NCI-H146 treated with DMSO at 0.1 percent for 48 hours (cell line): ENCODE data around the gene ZNF549.
A peak's percentile ranks its signal among the peaks of the same experiment; 100 is the strongest.

Experiments used
- DNase-seq: peaks from one replicate; lab custom pipeline; 2025; ENCODE audit not compliant: unreplicated experiment; lab: John Stamatoyannopoulos, UW

Gene ZNF549

GRCh38 chr19:57566396-57567265 lies 39.5 kb downstream of the ZNF549 start:
- DNase-seq: no peak

DNA sequence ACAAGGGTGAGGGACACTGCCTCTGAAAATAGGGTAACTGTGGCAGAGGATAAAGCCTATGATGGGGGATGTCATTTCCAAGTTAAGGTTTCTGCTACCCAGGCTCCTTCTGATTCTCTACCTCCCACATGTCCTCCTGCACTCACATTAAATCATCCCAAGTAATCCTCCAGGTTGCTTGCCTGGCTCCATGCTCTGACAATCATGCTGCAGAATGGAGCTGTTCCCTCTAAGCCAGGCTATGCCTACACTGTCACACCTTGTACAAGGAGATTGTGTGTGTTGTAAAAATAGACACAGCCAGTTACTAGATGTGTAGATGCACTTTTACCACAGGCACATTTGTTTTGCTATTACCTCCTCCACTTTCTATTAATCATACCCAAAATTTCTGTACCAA lies 43.6 kb downstream of the ZNF549 start:
- no peak for DNase-seq

- no peak for DNase-seq
Measured at GRCh38 chr19:57572415-57572947, 45.3 kb downstream of the ZNF549 start.

DNA sequence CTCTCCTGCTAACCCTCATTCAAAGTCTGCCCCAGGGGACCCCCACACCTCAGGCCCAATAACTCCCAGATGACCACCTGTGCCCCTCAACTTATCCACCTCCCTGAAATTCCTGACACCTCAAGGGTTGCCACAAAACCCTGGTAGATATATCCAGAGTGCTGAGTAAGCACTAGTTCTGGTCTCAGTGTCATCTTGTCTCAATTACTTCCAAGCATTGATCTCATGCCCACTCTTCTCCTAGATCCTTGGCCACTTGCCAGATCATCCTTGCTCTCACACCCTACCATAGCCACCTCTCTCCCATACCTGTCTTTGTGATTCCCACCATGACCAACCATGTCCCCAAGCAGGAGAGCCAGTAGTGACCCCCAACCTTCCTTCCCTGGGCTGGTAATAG lies 49.5 kb downstream of the ZNF549 start:
- no peak for DNase-seq

GRCh38 chr19:57578487-57579205 lies 51.5 kb downstream of the ZNF549 start, which contains the start of gene ZNF416:
Gene ZNF416, minus strand, starts transcription at chr19:57578911. Its CDS starts 207 bp downstream, at chr19:57578704.
- DNase-seq: peak; percentile 95

GRCh38 chr19:57583104-57583520 lies 56.0 kb downstream of the ZNF549 start:
- no peak for DNase-seq

DNA sequence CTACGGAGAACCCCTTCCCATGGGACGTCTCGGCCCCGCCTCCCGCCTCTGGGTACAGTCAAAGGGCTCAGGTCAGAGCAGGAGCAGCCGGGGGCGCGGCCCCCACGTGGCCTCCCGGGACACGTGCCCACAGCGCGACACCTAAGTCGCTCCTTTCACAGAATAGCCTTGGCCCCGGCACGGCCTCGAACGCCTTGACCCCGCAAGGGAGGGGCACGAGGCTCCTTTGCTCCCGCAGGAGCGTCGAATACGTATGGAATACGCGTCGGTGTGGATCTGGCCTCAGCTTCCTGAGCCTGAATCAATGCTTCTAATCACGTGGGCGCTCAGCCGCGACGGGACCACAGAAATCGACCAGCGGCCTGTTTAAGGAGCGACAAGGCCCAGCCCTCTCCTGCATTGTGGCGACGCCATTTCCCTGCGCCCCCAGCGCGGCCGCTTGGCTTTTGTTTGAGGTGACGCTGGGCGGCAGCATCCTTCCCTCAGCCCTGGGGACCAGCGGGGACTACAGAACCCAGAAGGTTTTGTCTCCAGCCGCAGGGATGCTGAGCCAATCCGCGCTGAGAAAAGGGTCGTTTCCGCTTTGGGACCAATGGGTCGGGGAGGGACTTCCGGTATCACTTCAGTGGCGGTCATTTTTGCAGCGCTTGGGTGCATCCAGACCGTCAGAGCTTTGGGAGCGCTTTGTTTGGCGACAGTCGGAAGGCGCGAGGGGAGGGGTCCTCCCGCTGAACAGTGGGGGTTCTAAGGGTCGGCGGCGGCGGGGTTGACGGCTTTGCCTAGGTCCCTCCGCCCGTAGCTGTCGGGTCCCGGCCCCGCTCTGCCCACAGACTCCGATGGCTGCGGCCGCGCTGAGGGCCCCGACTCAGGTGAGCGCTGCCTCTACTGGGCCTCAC lies 56.6 kb downstream of the ZNF549 start, which contains the start of gene ZIK1:
Gene ZIK1 (plus strand): TSS at position 625 of the 896 bp plus-strand sequence. CDS start 212 bp downstream, at position 837.
- DNase-seq: peak; percentile 93

DNA sequence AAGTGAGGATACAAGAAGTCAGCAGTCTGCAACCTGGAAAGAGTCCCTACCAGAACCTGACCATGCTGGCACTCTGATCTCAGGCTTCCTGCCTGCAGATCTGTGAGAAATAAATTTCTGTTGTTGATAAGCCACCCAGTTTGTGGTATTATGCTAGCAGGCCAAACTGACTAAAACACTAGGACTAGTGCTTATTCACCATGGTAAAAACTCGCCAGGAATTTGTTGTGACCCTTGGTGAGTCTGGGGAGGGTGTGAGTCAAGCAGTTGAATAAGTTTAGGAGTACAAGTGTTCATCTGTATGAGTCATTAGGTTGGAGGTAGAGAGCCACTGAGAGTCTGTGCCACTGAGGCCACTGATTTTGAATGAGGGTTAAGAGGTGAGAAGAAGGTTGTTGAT lies 60.4 kb downstream of the ZNF549 start:
- DNase-seq: no peak

GRCh38 chr19:57599377-57599760 lies 72.2 kb downstream of the ZNF549 start:
- no peak for DNase-seq

DNA sequence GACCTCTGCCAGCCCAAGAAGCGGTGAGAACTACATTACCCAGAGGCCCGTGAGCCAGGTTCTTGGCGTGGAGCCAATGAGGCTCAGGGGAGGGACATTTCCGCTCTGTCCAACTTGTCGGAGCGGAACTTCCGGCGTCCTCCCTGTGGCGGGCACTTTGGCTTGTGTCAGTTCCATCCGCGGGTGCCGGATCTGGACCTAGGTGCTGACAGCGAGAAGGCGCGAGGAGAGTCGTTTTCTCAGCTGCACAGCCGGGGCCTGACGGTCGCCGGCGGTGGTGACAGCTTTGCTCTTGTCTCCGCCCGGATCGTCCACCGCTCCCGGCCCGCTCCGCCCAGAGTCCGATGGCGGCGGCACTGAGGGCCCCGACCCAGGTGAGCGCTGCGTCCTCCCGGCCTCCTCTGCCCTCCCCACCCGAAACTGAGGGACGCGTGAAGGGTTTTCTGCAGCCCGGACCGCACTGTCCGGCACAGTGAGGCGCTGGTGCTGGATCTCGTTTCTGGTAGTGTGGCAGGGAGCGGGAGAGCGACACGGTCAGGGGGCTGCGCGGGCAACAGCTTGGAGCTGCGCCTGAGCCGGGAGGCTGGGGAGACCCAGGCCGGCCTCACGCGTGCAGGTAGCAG lies 72.7 kb downstream of the ZNF549 start, which contains the start of gene ZNF530:
Gene ZNF530 (plus strand): TSS at position 125 of the 623 bp plus-strand sequence. CDS start 4,461 bp downstream, outside the sequence.
- peak; percentile 77 for DNase-seq

DNA sequence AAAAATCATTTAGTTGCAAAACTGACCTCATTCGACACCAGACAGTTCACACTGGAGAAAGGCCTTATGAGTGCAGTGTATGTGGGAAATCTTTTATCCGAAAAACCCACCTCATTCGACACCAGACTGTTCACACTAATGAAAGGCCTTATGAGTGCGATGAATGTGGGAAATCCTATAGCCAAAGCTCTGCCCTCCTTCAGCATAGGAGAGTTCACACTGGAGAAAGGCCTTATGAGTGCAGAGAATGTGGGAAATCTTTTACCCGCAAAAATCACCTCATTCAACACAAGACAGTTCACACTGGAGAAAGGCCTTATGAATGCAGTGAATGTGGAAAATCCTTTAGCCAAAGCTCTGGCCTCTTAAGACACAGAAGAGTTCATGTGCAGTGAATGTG lies 79.8 kb downstream of the ZNF549 start:
- DNase-seq: no peak
